C4-2B (cell line): ENCODE measurements around the gene COQ8A.

Source experiments
- ZFX ChIP-seq: fragments of 450-650 bp; IDR thresholded peaks from 2 replicates; pipeline ENCODE4 v1.6.1; 2017
- TF ChIP-seq, protein P1 (sequence below): fragments of 450-650 bp; conservative IDR thresholded peaks from 2 replicates; pipeline ENCODE4 v1.5.1; 2017; ENCODE audit warnings: mild to moderate bottlenecking

DNA sequence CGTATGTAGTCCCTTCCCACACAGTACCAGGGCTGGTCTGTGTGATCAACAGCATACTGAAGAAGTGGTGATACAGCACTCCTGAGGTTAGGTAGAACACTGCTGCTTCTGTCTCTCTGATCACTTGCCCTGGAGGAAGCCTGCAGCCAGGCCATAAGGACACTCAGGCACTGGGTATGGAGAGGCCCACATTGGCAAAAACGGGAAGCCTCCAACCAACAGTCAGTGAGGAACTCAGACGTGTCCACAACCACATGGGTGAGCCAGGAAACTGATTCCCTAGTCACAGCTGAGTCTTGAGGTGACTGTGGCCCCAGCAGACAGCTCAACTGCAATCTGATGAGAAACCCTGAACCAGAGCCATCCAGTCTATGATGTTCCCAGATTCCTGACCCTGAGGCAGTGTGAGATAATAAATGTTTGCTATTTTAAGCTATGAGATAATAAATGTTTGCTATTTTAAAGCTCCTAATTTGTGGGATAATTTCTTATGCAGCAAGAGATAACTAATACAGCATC is 62.5 kb downstream of the COQ8A start:
- no peak for TF ChIP-seq ZFX
- TF ChIP-seq, protein P1, sequence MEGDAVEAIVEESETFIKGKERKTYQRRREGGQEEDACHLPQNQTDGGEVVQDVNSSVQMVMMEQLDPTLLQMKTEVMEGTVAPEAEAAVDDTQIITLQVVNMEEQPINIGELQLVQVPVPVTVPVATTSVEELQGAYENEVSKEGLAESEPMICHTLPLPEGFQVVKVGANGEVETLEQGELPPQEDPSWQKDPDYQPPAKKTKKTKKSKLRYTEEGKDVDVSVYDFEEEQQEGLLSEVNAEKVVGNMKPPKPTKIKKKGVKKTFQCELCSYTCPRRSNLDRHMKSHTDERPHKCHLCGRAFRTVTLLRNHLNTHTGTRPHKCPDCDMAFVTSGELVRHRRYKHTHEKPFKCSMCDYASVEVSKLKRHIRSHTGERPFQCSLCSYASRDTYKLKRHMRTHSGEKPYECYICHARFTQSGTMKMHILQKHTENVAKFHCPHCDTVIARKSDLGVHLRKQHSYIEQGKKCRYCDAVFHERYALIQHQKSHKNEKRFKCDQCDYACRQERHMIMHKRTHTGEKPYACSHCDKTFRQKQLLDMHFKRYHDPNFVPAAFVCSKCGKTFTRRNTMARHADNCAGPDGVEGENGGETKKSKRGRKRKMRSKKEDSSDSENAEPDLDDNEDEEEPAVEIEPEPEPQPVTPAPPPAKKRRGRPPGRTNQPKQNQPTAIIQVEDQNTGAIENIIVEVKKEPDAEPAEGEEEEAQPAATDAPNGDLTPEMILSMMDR, result no peak
